Activated CD4-positive, alpha-beta T cell treated with anti-CD3 and anti-CD28 coated beads, Interleukin-2, amount 10 ng/mL, durations not matched to agents 7 days and 5 days (primary cell): ENCODE measurements around the gene TULP3. TPM values are rescaled to one million over a fixed set of nuclear protein-coding genes. Genes with fewer than 3 reads are reported as not detected.

Experiments used
- CTCF ChIA-PET: fragments of 350-600 bp; sonication (Branson Sonifier 250); formaldehyde crosslinking; loops from one replicate; lab custom pipeline; 2021; ENCODE audit warnings: antibody characterized with exemption; lab: Charles Lee
- POLR2A ChIA-PET: fragments of 350-600 bp; sonication (Branson Sonifier 250); formaldehyde crosslinking; loops from one replicate; lab custom pipeline; 2021; ENCODE audit warnings: antibody characterized with exemption; lab: Charles Lee
- DNase-seq: peaks from one replicate; pipeline ENCODE4 v3.0.0-alpha.2; 2020
- H3K27ac Mint-ChIP-seq: one replicate; pipeline ENCODE4 v1.8.0; 2021; ENCODE audit warnings: mild to moderate bottlenecking, moderate library complexity, mixed read lengths
- H3K27me3 Mint-ChIP-seq: one replicate; pipeline ENCODE4 v1.8.0; 2021; ENCODE audit warnings: mixed read lengths
- H3K36me3 Mint-ChIP-seq: one replicate; pipeline ENCODE4 v1.8.0; 2021; ENCODE audit warnings: low read depth, mixed read lengths
- H3K4me1 Mint-ChIP-seq: one replicate; pipeline ENCODE4 v1.8.0; 2021; ENCODE audit warnings: mixed read lengths
- H3K4me3 Mint-ChIP-seq: one replicate; pipeline ENCODE4 v1.8.0; 2021; ENCODE audit warnings: mild to moderate bottlenecking, moderate library complexity, mixed read lengths
- H3K9me3 Mint-ChIP-seq: one replicate; pipeline ENCODE4 v1.8.0; 2021; ENCODE audit warnings: mixed read lengths
- total RNA-seq, 2 experiments: library from RNA; stranded (reverse); gene quantifications; one replicate each; pipeline ENCODE4 v1.2.3, GENCODE V29; 2021

The TULP3 gene
- total RNA-seq, 2 experiments from 2014 or later = 8.6 to 9.1 TPM

- CTCF ChIA-PET = interaction anchor here (0.6 to 1.0 kb wide), 2 partner anchors 131 to 788 kb away, joined by 3 to 4 read pairs; no protein-coding TSS in a partner anchor
- no peaks in the 10 kb centered on the region for H3K36me3 Mint-ChIP-seq
- POLR2A ChIA-PET = no interaction called here
- no peaks in the 10 kb centered on the region for H3K27me3 Mint-ChIP-seq
- no peak overlapping the region for H3K27ac Mint-ChIP-seq
- no peaks in the 10 kb centered on the region for H3K9me3 Mint-ChIP-seq
- DNase-seq = no peak
- H3K4me1 Mint-ChIP-seq = peaks cover 4% of the 10 kb centered on the region
- H3K4me3 Mint-ChIP-seq = no peak overlapping the region
These were observed 49.9 kb downstream of the TULP3 start for GRCh38 chr12:2940564-2940963.

- DNase-seq = no peak
- POLR2A ChIA-PET = no interaction called here
- H3K4me1 Mint-ChIP-seq = peaks cover 4% of the 10 kb centered on the region
- no peak overlapping the region for H3K4me3 Mint-ChIP-seq
- H3K27me3 Mint-ChIP-seq = no peaks in the 10 kb centered on the region
- H3K9me3 Mint-ChIP-seq = no peaks in the 10 kb centered on the region
- CTCF ChIA-PET = no interaction called here
- H3K36me3 Mint-ChIP-seq = no peaks in the 10 kb centered on the region
- no peak overlapping the region for H3K27ac Mint-ChIP-seq
These were observed 50.8 kb downstream of the TULP3 start for GRCh38 chr12:2941524-2941923.

- DNase-seq = peak; percentile 66
- Mint-ChIP-seq H3K27ac (no peak overlapping the region), H3K9me3 (no peaks in the 10 kb centered on the region), H3K4me1 (peaks cover 4% of the 10 kb centered on the region), H3K36me3 (no peaks in the 10 kb centered on the region), H3K27me3 (peaks cover 5% of the 10 kb centered on the region), H3K4me3 (no peak overlapping the region)
- ChIA-PET CTCF (interaction anchor here (1.0 to 2.3 kb wide), 5 partner anchors 12 to 91 kb away, joined by 4 to 10 read pairs (median 7); partner anchors contain the start of gene TULP3), POLR2A (no interaction called here)
These were observed 53.8 kb downstream of the TULP3 start for GRCh38 chr12:2944401-2945047.

GRCh38 chr12:2949411-2949810 lies 58.7 kb downstream of the TULP3 start:
- no peak for DNase-seq
- Mint-ChIP-seq H3K36me3 (no peaks in the 10 kb centered on the region), H3K4me1 (peaks cover 4% of the 10 kb centered on the region), H3K27ac (no peak overlapping the region), H3K27me3 (peaks cover 5% of the 10 kb centered on the region), H3K9me3 (no peaks in the 10 kb centered on the region), H3K4me3 (no peak overlapping the region)
- CTCF ChIA-PET = interaction anchor here (1.5 kb wide), 1 partner anchor 57 kb away, joined by 3 read pairs; no protein-coding TSS in a partner anchor
- POLR2A ChIA-PET = no interaction called here

- H3K4me1 Mint-ChIP-seq = peaks cover 19% of the 10 kb centered on the region
- ChIA-PET POLR2A (no interaction called here), CTCF (no interaction called here)
- DNase-seq = no peak
- H3K9me3 Mint-ChIP-seq = no peaks in the 10 kb centered on the region
- H3K36me3 Mint-ChIP-seq = peaks cover 2% of the 10 kb centered on the region
- no peak overlapping the region for H3K4me3 Mint-ChIP-seq
- H3K27ac Mint-ChIP-seq = no peak overlapping the region
- H3K27me3 Mint-ChIP-seq = peaks cover 37% of the 10 kb centered on the region
These were observed 65.2 kb downstream of the TULP3 start for GRCh38 chr12:2955888-2956287.

GRCh38 chr12:2957816-2958431 lies 67.2 kb downstream of the TULP3 start:
- Mint-ChIP-seq H3K27me3 (peaks cover 50% of the 10 kb centered on the region), H3K27ac (no peak overlapping the region), H3K4me3 (peak overlapping the region; percentile 85), H3K9me3 (no peaks in the 10 kb centered on the region), H3K4me1 (peaks cover 20% of the 10 kb centered on the region), H3K36me3 (peaks cover 2% of the 10 kb centered on the region)
- DNase-seq = no peak
- CTCF ChIA-PET = interaction anchor here (0.6 kb wide), 1 partner anchor 269 kb away, joined by 3 read pairs; no protein-coding TSS in a partner anchor
- POLR2A ChIA-PET = no interaction called here

GRCh38 chr12:2958432-2959191 lies 67.9 kb downstream of the TULP3 start:
- Mint-ChIP-seq H3K9me3 (no peaks in the 10 kb centered on the region), H3K4me1 (peaks cover 20% of the 10 kb centered on the region), H3K27ac (no peak overlapping the region), H3K36me3 (peaks cover 2% of the 10 kb centered on the region), H3K4me3 (peak overlapping the region; percentile 85), H3K27me3 (peaks cover 52% of the 10 kb centered on the region)
- DNase-seq = no peak
- ChIA-PET CTCF (no interaction called here), POLR2A (no interaction called here)

- peak; percentile 9 for DNase-seq
- H3K27ac Mint-ChIP-seq = no peak within 1 kb of the TSS
- CTCF ChIA-PET = no interaction called here
These were observed 68.5 kb downstream of the TULP3 start, which contains the start of gene TEAD4 for GRCh38 chr12:2959192-2959504. Gene TEAD4 (plus strand): TSS chr12:2959397.

GRCh38 chr12:2959505-2960389 lies 69.1 kb downstream of the TULP3 start:
- Mint-ChIP-seq H3K27me3 (peaks cover 57% of the 10 kb centered on the region), H3K36me3 (peaks cover 2% of the 10 kb centered on the region), H3K4me1 (peaks cover 20% of the 10 kb centered on the region), H3K4me3 (peak overlapping the region; percentile 67), H3K27ac (no peak overlapping the region), H3K9me3 (no peaks in the 10 kb centered on the region)
- POLR2A ChIA-PET = no interaction called here
- CTCF ChIA-PET = no interaction called here
- DNase-seq = no peak

More at GRCh38 chr12:2959192-2959504, 68.5 kb downstream of the TULP3 start, which contains the start of gene TEAD4:
- Mint-ChIP-seq H3K4me3 (peak within 1 kb of the TSS; percentile 85), H3K36me3 (peaks cover 2% of the 10 kb centered on the region), H3K4me1 (peaks cover 20% of the 10 kb centered on the region), H3K9me3 (no peaks in the 10 kb centered on the region), H3K27me3 (peaks cover 56% of the 10 kb centered on the region)
- POLR2A ChIA-PET = no interaction called here

GRCh38 chr12:2960390-2960956 lies 69.8 kb downstream of the TULP3 start:
- peak; percentile 9 for DNase-seq
- ChIA-PET CTCF (no interaction called here), POLR2A (no interaction called here)
- no peaks in the 10 kb centered on the region for H3K9me3 Mint-ChIP-seq
- peaks cover 20% of the 10 kb centered on the region for H3K4me1 Mint-ChIP-seq
- peak overlapping the region; percentile 67 for H3K4me3 Mint-ChIP-seq
- H3K27me3 Mint-ChIP-seq = peaks cover 57% of the 10 kb centered on the region
- H3K27ac Mint-ChIP-seq = peak overlapping the region; percentile 1
- peaks cover 2% of the 10 kb centered on the region for H3K36me3 Mint-ChIP-seq

- Mint-ChIP-seq H3K27me3 (peaks cover 54% of the 10 kb centered on the region), H3K4me1 (peaks cover 20% of the 10 kb centered on the region), H3K36me3 (peaks cover 2% of the 10 kb centered on the region), H3K4me3 (no peak overlapping the region), H3K27ac (no peak overlapping the region), H3K9me3 (no peaks in the 10 kb centered on the region)
- ChIA-PET CTCF (no interaction called here), POLR2A (no interaction called here)
- no peak for DNase-seq
These were observed 70.4 kb downstream of the TULP3 start for GRCh38 chr12:2960996-2961616.

GRCh38 chr12:2961705-2962104 lies 71.0 kb downstream of the TULP3 start:
- Mint-ChIP-seq H3K27me3 (peaks cover 50% of the 10 kb centered on the region), H3K27ac (no peak overlapping the region), H3K4me3 (no peak overlapping the region), H3K9me3 (no peaks in the 10 kb centered on the region), H3K4me1 (peaks cover 20% of the 10 kb centered on the region), H3K36me3 (peaks cover 2% of the 10 kb centered on the region)
- ChIA-PET POLR2A (no interaction called here), CTCF (no interaction called here)
- DNase-seq = no peak
